ENCODE measurements around the gene HGFAC. TPM values are rescaled to one million over a fixed set of nuclear protein-coding genes. Genes with fewer than 3 reads are reported as not detected.

Gene HGFAC
- total RNA-seq, 1 experiment from 2014 or later: 0.37 TPM

DNA sequence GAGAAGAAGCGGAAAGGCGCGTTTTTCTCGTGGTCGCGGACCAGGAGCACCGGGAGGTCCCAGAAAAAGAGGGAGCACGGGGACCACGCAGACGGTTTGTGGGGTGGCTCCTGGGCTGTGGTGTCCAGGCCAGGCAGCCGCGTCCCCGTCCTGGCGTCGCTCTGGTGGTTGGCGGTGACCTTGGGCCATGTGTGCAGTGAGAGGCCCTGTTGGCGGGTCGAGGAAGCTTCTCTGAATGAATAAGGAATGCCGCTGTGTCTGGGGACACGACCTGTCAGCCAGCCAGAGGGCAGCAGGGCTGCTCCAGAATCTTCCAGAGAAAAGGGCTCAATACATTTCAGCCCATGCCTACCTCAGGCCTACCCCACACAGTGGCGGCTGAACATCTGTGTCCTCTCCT lies 24.3 kb upstream of the HGFAC start:
- Histone ChIP-seq H3T11ph (ENCODE audit: low read length) (no peak overlapping the region), H2BK20ac (ENCODE audit: low read depth, low read length, poor library complexity, severe bottlenecking) (no peak overlapping the region), H4K5ac (ENCODE audit: insufficient read length, low read depth, low read length) (no peak overlapping the region), H4K8ac (replicated peaks; ENCODE audit: insufficient read length, low read depth, low read length) (no peak overlapping the region), H3K27me3 (ENCODE audit: insufficient read depth, low read length) (no peaks in the 10 kb centered on the region), H3K27ac (ENCODE audit: insufficient read length, low read depth, low read length) (no peak overlapping the region), H3K4ac (ENCODE audit: low read depth, low read length) (no peak overlapping the region), H2AFZ (ENCODE audit: low read length) (no peak overlapping the region), H4K91ac (ENCODE audit: insufficient read length, low read depth, low read length) (no peak overlapping the region), H3K9ac (ENCODE audit: extremely low read depth, insufficient read length, low read length) (no peak overlapping the region), H2BK12ac (ENCODE audit: insufficient read length, low read depth, low read length) (no peak overlapping the region), H4K20me1 (ENCODE audit: control insufficient read depth, insufficient read depth, insufficient read length) (no peaks in the 10 kb centered on the region), H3K4me1 (ENCODE audit: insufficient read depth, low read length) (no peaks in the 10 kb centered on the region), H3K56ac (ENCODE audit: insufficient read length, low read depth, low read length) (no peak overlapping the region), H3K79me2 (ENCODE audit: insufficient read depth, low read length) (no peaks in the 10 kb centered on the region), H2BK120ac (ENCODE audit: low read depth, low read length, poor library complexity, severe bottlenecking) (no peak overlapping the region), H3K23me2 (ENCODE audit: insufficient read length, low read depth, low read length, poor library complexity, severe bottlenecking) (no peaks in the 10 kb centered on the region), H2AK5ac (ENCODE audit: insufficient read length, low read length) (no peak overlapping the region), H2BK5ac (ENCODE audit: insufficient read length, low read length) (no peak overlapping the region), H3K79me1 (ENCODE audit: insufficient read depth, low read depth, low read length, poor library complexity, severe bottlenecking) (no peaks in the 10 kb centered on the region), H3K14ac (ENCODE audit: insufficient read depth, low read length) (no peak overlapping the region), H3K18ac (ENCODE audit: insufficient read length, low read depth, low read length) (no peak overlapping the region), H3K9me3 (ENCODE audit: control insufficient read depth, low read depth, low read length) (no peaks in the 10 kb centered on the region), H3K23ac (ENCODE audit: insufficient read length, low read depth, low read length) (no peak overlapping the region), H3K4me2 (ENCODE audit: insufficient read depth, insufficient read length, low read length) (no peak overlapping the region), H2BK15ac (ENCODE audit: low read depth, low read length) (no peak overlapping the region)
- H3K4me3 Mint-ChIP-seq: no peak overlapping the region
- TF ChIP-seq, protein P1, sequence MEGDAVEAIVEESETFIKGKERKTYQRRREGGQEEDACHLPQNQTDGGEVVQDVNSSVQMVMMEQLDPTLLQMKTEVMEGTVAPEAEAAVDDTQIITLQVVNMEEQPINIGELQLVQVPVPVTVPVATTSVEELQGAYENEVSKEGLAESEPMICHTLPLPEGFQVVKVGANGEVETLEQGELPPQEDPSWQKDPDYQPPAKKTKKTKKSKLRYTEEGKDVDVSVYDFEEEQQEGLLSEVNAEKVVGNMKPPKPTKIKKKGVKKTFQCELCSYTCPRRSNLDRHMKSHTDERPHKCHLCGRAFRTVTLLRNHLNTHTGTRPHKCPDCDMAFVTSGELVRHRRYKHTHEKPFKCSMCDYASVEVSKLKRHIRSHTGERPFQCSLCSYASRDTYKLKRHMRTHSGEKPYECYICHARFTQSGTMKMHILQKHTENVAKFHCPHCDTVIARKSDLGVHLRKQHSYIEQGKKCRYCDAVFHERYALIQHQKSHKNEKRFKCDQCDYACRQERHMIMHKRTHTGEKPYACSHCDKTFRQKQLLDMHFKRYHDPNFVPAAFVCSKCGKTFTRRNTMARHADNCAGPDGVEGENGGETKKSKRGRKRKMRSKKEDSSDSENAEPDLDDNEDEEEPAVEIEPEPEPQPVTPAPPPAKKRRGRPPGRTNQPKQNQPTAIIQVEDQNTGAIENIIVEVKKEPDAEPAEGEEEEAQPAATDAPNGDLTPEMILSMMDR (conservative IDR thresholded peaks at IDR 0.05): no peak
- no peak overlapping the region for H3K27ac Mint-ChIP-seq
- DNase-seq: peak; percentile 27
- peaks cover 0 to 30% (median 2%) of the 10 kb centered on the region in 3 experiments; a peak in 5 of 7 replicates for H3K36me3 Mint-ChIP-seq (ENCODE audit: insufficient read depth in 1 of 3, low read depth in 3 of 3)
- H3K4me1 Mint-ChIP-seq: no peaks in the 10 kb centered on the region; a peak in 1 of 4 replicates
- no CpG with 5 or more reads among the region's 21 CpGs for WGBS (ENCODE audit: extremely low coverage, insufficient read length, low lambda C conversion rate)
- no peaks in the 10 kb centered on the region; the same call in 1 of the 2 replicates for H3K27me3 Mint-ChIP-seq (ENCODE audit: low read depth)
- no peaks in the 10 kb centered on the region for H3K9me3 Mint-ChIP-seq

All from H9 (cell line).